HEK293 (cell line): ENCODE measurements around the gene PCSK6.

Source experiments
- GLI2 ChIP-seq: fragments of 450-650 bp; formaldehyde crosslinking; IDR thresholded peaks from 2 replicates; pipeline ENCODE4; 2017; ENCODE audit warnings: missing biosample characterization, missing genetic modification characterization, low read depth, borderline replicate concordance
- ZNF549 ChIP-seq: fragments of 450-650 bp; IDR thresholded peaks from 2 replicates; pipeline ENCODE4 v1.5.1; 2018; ENCODE audit warnings: missing biosample characterization, missing genetic modification characterization, mild to moderate bottlenecking, inconsistent platforms, moderate library complexity
- ZNF560 ChIP-seq: fragments of 450-650 bp; formaldehyde crosslinking; IDR thresholded peaks from 2 replicates; pipeline ENCODE4 v1.5.1; 2017; ENCODE audit warnings: missing biosample characterization, missing genetic modification characterization, borderline replicate concordance
- ZNF768 ChIP-seq: fragments of 450-650 bp; formaldehyde crosslinking; IDR thresholded peaks from 2 replicates; pipeline ENCODE4 v1.5.1; 2018; ENCODE audit warnings: missing biosample characterization, mild to moderate bottlenecking, missing genetic modification characterization
- TF ChIP-seq, protein P1 (sequence below): fragments of 450-650 bp; formaldehyde crosslinking; IDR thresholded peaks from 2 replicates; pipeline ENCODE4 v1.5.1; 2016; ENCODE audit warnings: missing biosample characterization, missing genetic modification characterization
- TF ChIP-seq, protein P2 (sequence below): fragments of 450-650 bp; formaldehyde crosslinking; IDR thresholded peaks from 2 replicates; pipeline ENCODE4 v1.5.1; 2016; ENCODE audit warnings: missing biosample characterization, missing genetic modification characterization

DNA sequence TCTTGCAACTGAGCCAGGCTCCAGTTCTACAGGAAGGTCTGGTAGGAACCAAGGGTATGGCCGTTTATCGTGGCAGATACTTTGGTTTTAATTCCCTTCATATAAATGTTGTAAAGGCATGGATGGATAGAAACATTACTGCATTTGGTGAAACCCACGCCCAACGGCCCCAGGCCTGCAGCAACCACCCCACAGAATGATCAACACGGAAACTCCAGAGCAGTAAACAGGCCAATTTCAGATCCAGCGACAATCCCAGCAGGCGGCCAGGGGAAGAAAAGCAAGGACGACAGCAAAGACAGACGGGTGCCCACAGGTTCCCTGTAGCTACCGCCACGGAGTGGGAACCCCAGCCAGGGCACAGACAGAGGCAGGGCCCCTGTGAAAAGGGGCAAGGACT, 32.6 kb upstream of the PCSK6 start:
- TF ChIP-seq, protein P1, sequence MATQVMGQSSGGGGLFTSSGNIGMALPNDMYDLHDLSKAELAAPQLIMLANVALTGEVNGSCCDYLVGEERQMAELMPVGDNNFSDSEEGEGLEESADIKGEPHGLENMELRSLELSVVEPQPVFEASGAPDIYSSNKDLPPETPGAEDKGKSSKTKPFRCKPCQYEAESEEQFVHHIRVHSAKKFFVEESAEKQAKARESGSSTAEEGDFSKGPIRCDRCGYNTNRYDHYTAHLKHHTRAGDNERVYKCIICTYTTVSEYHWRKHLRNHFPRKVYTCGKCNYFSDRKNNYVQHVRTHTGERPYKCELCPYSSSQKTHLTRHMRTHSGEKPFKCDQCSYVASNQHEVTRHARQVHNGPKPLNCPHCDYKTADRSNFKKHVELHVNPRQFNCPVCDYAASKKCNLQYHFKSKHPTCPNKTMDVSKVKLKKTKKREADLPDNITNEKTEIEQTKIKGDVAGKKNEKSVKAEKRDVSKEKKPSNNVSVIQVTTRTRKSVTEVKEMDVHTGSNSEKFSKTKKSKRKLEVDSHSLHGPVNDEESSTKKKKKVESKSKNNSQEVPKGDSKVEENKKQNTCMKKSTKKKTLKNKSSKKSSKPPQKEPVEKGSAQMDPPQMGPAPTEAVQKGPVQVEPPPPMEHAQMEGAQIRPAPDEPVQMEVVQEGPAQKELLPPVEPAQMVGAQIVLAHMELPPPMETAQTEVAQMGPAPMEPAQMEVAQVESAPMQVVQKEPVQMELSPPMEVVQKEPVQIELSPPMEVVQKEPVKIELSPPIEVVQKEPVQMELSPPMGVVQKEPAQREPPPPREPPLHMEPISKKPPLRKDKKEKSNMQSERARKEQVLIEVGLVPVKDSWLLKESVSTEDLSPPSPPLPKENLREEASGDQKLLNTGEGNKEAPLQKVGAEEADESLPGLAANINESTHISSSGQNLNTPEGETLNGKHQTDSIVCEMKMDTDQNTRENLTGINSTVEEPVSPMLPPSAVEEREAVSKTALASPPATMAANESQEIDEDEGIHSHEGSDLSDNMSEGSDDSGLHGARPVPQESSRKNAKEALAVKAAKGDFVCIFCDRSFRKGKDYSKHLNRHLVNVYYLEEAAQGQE (tag by site-specific recombination): no peak
- TF ChIP-seq ZNF768 (no peak), ZNF549 (tag by site-specific recombination) (no peak), ZNF560 (tag by site-specific recombination) (no peak), GLI2 (tag by site-specific recombination) (no peak)
- TF ChIP-seq, protein P2, sequence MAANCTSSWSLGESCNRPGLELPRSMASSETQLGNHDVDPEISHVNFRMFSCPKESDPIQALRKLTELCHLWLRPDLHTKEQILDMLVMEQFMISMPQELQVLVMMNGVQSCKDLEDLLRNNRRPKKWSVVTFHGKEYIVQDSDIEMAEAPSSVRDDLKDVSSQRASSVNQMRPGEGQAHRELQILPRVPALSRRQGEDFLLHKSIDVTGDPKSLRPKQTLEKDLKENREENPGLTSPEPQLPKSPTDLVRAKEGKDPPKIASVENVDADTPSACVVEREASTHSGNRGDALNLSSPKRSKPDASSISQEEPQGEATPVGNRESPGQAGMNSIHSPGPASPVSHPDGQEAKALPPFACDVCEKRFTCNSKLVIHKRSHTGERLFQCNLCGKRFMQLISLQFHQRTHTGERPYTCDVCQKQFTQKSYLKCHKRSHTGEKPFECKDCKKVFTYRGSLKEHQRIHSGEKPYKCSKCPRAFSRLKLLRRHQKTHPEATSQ (tag by site-specific recombination): no peak
